WI38 (cell line): ENCODE measurements around the gene PRKD1.

Experiments used
- H3K4me3 ChIP-seq: 2 replicates; pipeline ENCODE4 v1.5.1; 2011; ENCODE audit warnings: low read depth, mild to moderate bottlenecking, control low read depth, low read length
- CTCF ChIP-seq: IDR thresholded peaks from 2 replicates; pipeline ENCODE4 v1.5.1; 2012; ENCODE audit warnings: low read depth, mild to moderate bottlenecking, control low read depth, low read length

The PRKD1 gene

GRCh38 chr14:29821242-29821641 lies 106.4 kb downstream of the PRKD1 start:
- no peak for TF ChIP-seq CTCF
- H3K4me3 ChIP-seq, result no peak overlapping the region

- TF ChIP-seq CTCF, result no peak
- no peak overlapping the region for H3K4me3 ChIP-seq
Measured at GRCh38 chr14:29820785-29821184, 106.9 kb downstream of the PRKD1 start.

GRCh38 chr14:29817767-29818405 lies 109.8 kb downstream of the PRKD1 start:
- TF ChIP-seq CTCF, result no peak
- no peak overlapping the region for H3K4me3 ChIP-seq

GRCh38 chr14:29815016-29815674 lies 112.5 kb downstream of the PRKD1 start:
- TF ChIP-seq CTCF, result no peak
- H3K4me3 ChIP-seq, result no peak overlapping the region

GRCh38 chr14:29814156-29815015 lies 113.3 kb downstream of the PRKD1 start:
- TF ChIP-seq CTCF, result no peak
- no peak overlapping the region for H3K4me3 ChIP-seq

- TF ChIP-seq CTCF, result no peak
- no peak overlapping the region for H3K4me3 ChIP-seq
Measured at GRCh38 chr14:29810682-29811081, 117.0 kb downstream of the PRKD1 start.

- TF ChIP-seq CTCF, result no peak
- no peak overlapping the region for H3K4me3 ChIP-seq
Measured at GRCh38 chr14:29810064-29810463, 117.6 kb downstream of the PRKD1 start.
